NCI-H1092 treated with DMSO at 0.1 percent for 48 hours (cell line): ENCODE results near the gene SLC6A11.

Source experiments
- DNase-seq: peaks from one replicate; lab custom pipeline; 2025; lab: John Stamatoyannopoulos, UW

Gene SLC6A11

GRCh38 chr3:10841100-10841499 is 25.1 kb downstream of the SLC6A11 start:
- DNase-seq, result no peak

DNA sequence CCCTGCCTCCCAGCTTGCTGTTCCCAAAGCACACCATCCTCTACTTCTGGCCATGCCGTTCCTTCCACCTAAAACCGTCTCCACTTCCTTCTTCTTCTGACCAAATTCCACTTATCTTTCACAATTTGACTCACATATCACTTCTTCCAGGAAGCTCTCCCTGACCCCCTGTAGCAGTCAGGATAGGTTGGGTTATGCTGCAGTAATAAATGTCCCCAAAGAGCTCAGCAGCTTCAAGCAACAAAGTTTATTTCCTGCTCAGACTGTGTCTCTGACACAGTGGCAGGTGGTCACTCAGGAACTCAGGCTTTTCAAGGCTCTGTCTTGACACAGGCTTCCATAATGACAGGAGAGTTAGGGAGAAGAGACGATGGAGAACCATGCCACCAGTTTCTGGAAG is 27.4 kb downstream of the SLC6A11 start:
- no peak for DNase-seq

DNA sequence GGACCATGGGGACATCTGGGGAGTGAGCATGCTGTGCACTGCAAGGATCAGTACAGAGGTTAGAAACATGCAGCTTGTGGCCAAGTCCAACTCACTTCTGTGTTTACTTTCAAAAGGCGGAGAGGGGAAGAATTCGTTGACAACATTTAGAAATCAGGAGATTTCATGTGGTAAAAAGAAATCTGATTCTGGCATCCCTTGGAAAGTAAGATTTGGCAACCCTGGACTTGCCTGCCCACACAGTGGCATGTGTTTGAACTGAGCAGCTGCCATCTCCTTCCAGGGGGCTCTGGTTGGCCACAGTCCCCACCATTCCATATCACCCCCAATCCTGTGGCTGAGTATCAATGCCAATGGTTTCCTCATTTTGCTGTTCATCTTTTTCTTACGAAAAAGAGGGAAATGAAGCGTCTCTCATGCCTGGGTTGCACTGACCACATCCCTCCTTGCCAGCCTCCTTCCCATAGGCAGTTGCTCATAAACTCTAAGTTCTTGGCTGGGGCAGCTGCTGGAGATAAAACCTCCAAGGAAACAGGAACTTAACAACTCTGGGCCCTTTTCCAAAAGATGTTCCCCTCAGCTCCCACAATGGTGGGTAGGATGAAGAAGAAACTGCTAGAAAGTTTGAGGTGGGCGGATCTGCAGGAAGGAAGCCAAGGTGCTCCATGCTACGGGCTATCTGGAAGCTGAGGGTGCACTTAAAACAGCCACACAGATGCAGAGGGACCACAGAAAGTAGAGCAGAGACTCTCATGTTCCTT is 29.2 kb downstream of the SLC6A11 start:
- no peak for DNase-seq

DNA sequence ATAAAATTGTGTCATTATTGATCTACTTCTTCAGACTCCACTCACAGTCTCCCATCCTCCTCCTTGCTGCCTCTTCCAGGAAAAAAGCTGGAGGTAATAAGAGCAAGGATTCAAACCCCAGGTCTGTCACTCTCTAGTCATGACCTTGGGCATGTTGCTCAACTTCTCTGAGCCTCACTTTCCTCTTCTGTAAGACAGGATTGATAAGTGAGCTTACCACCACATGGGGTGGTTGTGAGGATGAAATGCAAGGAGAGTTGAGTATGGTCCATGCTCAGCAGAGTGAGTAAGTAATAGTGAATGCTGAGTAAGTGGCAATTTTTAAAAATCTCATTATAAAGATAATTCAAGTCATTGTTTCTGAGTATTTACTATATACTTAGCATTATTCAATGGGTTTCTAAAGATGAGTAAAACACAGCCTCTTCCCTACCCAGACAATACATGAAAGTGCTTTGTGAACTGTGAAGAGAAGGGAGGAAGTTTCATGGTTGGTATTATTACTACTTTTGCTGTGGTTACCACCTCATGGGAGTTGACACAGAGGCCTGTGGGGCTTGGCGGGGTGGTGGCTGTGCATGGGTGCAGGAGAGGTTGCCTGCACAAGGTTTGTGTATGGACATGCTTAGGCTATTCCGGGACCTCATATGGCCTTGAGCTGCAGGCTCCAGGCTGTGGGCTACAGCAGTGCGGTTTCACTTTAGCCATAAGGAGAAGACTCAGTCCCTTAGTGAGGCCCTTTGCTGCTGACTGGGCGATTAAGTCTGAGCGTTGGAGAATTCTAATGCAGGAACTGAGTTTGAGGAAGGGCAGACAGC is 30.0 kb downstream of the SLC6A11 start:
- DNase-seq, result no peak

GRCh38 chr3:10846657-10846975 is 30.6 kb downstream of the SLC6A11 start:
- no peak for DNase-seq

GRCh38 chr3:10848261-10848660 is 32.2 kb downstream of the SLC6A11 start:
- no peak for DNase-seq

DNA sequence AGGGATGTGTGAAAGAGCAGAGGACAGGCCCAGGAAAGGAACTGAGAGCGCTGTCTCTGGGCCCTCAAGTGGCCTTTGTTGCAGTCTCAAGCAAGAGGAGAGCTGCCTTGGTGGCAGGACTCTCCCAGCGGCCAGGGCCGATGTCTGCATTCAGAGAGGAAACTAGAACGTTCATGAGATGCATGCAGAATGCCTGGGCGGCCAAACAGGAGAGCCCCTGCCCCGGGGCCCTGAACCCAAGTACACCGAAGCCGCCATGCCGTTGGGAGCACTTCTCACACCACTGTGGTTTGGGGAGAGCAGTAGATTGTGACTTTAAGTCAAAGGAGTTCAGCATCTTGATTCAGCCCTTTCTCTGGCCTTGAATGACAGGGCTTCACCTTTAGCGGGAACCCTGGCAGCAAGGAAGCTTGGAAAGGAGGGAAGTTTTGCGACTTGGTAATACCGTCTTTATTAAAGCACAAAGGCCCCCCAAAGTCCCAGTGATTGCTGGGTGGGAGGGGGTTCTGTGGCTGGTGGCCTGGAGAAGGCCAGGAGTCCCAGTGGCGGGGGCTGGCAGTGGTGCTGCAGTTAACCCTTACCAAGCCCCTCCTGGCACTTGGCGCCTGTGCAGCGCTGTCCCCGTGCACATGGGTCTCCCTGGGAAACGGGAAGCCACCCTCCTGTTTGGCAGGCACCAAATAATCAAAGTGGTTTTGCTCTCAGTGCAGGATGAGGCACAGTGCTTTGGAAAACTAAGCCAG is 36.2 kb downstream of the SLC6A11 start:
- DNase-seq, result no peak

DNA sequence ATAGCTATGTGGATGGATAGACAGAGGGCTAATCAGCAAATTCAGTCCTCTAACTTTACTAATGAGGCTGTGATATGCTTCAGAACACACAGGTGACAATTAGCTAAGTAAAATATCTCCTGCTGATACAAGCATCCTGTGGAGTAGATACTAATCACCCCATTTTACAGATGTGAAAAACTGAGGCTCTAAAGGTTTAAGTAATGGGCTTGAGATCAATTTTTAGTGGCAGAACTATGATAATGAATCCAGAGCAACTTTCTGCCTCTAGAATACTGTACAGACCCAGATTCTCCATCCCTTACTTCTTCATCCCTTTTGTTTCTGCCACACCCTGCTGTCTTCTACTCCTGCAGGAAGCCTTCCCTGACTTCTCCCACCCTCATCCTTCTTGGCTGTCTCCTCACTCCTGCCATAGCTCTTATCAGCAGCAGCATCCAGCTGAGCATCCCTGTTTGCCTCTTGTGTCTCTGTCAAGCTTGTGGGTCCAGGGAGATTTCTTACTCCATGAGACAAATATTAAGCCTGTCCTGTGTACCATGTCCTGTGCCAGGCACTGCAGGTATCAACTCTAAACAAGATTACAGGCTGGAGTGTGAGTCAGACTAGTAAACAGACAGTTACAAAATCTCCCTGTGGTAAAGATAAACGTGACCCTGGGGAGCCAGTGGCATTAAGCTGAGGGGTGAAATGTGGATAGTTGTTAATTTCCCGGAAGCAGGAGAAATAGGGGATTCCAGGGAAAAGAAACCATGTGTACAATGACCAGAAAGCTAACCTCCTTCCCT is 39.2 kb downstream of the SLC6A11 start:
- no peak for DNase-seq

DNA sequence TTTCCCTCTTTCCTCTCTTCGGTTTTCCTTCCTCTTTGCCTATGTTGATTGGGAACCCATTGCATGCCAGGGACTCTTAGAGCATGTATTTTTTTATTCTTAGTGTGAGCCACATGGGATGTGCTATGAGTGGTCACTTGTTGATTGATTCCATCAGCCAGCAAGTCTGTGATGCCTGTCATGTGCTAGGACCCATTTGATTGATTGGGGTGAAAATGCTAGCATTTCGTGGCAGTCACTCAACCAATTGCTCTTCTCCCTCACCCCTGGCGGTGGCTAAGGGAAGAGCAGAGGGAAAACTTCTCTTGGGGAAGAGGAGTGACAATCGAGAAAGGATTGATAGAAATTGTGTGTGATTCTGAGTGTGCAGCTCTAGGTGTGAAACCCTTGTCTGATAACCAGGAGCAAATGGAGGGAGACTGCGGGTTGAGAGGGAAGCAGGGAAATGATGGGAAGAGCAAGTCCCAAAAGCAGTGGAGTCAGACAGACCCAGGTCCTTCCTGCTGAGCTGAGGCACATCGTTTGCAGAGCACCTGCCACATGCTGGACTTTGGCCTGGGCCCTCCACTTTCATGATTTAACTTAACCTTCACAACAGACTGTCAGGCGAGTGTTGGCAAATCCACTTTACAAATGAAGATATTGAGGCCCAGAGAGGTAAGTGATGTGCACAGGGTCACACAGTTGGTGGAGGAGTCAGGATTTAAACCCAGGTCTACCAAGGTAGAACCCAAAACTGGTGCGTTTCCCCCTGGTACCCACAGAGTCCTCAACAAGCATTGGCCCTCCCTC is 40.0 kb downstream of the SLC6A11 start:
- no peak for DNase-seq

- DNase-seq, result no peak
Measured at GRCh38 chr3:10857235-10857634, 41.2 kb downstream of the SLC6A11 start.

- no peak for DNase-seq
Measured at GRCh38 chr3:10858091-10858490, 42.1 kb downstream of the SLC6A11 start.

DNA sequence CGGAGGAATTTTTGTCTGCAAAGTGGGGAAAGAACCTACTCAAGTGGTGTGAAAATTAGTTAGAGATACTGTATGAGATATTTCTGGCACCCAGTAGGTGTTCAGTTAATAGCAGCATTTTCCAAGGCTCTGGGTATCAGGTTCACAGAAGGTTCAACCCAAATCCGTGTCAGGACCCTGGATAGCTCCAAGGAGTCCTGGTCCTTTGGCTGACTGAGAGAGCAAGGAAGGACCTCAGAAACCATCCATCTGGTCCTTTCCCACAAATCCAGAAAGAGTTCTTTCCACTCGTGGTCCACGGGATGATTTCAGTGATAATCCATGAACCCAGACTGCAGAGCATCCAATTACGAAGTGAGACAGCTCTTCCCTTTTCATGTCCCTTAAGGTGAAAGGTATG is 51.4 kb downstream of the SLC6A11 start:
- DNase-seq, result no peak

GRCh38 chr3:10869460-10869859 is 53.4 kb downstream of the SLC6A11 start:
- DNase-seq, result no peak

DNA sequence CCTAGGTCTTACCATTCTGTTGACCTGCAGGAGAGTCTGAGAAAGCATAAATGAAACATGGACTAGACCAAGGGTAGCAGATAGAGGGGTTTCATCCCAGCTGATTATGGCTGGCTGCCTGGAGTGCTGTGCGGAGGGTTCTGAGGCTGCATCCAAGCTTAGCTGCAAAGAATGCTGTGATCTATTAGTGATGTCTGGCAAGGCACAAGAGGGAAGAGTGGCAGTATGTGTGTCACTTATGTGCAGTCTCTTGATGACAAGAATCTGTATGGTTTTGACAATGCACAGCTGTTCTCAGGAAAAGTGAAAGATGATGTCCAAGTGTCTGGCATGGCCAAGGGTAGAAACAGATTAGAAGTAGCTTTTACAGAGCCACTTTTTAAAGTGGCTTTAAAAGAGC is 54.3 kb downstream of the SLC6A11 start:
- no peak for DNase-seq

- no peak for DNase-seq
Measured at GRCh38 chr3:10873415-10873814, 57.4 kb downstream of the SLC6A11 start.

DNA sequence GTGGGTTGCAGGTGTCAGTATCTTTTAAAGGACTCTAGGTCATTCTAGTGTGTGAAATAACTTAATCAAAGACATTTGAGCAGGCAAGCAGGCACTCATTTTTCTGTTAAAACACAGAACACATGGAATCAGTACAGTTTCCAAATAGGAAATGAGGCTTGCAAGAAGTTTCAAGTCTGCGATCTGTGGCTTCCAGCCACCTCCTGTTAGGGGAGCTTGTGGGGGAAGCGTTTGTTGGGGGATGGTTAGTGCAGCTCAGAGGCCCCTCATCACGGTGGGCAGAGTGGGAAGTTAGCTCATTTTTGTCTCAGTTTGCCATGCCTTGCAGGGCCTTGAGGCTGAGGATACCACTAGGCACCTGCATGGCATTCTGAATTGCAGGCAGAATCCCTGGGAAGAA is 59.9 kb downstream of the SLC6A11 start:
- DNase-seq, result no peak

- no peak for DNase-seq
Measured at GRCh38 chr3:10876661-10877060, 60.6 kb downstream of the SLC6A11 start.

DNA sequence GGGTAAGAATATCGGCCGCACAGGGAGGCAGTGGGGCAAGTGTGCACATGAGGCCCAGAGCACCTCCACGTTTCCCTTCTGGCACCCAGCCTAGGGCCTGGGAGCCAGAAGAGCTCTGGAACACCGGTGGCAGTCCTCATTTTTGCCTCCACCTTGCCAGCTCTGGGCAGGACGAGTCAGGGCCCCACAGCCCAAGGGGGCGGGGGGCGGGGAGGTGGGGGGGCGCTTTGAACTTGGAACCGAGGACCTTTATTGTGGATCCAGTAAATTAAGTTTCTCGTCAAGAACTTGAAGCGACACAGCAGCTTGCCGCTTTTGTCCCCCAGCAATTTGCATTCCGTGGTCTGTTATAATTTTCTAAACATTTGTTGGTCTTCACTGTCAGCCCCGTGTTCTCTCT is 66.8 kb downstream of the SLC6A11 start:
- no peak for DNase-seq

DNA sequence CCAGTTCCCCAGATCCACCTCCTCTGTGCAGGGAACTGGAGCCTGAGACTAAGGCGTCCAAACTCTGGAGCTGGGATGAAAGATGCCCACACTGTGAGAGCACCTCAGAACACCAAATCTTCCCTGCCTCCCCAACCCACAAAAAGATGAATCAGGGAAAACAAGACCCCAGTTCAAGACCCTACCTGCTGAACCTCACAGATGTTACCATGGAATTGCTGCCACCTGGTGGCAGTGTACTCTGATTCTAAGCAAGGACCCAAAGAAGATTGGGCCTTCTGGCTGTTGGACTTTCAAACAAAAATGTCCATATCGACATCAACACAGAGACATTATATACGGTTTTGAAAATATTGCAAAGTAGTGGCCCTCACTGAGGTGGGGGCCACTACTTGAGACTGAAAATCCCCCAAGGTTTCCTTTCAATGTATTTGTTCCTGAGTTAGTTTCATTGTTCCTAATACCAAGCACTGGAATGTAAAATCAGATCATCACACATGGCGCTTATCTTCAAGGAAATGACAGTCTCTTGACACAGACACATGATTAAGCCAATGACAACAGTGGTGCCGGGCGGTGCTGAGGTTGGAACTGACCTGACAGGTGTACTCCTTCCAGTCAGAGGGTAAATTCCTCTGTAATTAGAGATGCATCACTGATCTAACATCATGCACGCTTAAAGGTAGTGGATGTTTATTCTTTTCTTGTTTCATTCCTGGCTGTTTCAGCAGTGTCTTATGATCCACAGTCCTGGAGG is 67.6 kb downstream of the SLC6A11 start:
- DNase-seq, result no peak

- no peak for DNase-seq
Measured at GRCh38 chr3:10887015-10887414, 71.0 kb downstream of the SLC6A11 start.
